NCI-H146 treated with DMSO at 0.1 percent for 48 hours (cell line): ENCODE results near the gene SPAG16.

Experiments used
- DNase-seq: peaks from one replicate; lab custom pipeline; 2025; ENCODE audit not compliant: unreplicated experiment; lab: John Stamatoyannopoulos, UW

Gene SPAG16

GRCh38 chr2:214138779-214139178, 854.5 kb downstream of the SPAG16 start:
- DNase-seq: no peak

DNA sequence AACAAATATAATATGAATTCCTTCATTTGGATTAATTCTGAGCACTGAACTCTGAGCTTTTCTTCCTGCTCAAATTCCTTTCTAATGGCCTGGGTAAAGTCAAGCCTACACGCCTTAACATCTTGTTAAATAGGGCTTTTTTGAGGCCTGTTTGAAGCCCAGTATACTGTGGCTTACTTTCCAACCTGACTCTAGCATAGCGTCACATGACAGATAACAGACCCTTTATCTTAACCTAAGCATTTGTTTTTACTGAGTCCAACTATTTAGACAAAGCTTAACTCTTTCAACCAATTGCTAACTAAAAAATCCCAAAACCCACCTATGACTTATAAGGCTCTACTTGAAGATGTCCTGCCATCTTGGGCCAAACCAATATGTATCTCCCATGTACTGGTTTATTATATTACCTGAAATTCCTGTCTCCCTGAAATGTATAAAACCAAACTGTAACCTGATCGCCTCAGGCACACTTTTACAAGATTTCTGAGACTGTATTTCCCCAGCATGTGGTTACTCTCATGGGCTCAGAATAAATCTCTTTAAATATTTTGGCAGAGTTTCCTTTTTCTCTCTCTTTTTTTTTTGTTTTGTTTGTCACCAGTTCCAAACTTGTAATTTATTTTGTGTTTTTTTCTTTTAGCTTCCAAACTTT, 855.5 kb downstream of the SPAG16 start:
- DNase-seq: no peak

- DNase-seq: no peak
Measured at GRCh38 chr2:214156971-214157370, 872.7 kb downstream of the SPAG16 start.

DNA sequence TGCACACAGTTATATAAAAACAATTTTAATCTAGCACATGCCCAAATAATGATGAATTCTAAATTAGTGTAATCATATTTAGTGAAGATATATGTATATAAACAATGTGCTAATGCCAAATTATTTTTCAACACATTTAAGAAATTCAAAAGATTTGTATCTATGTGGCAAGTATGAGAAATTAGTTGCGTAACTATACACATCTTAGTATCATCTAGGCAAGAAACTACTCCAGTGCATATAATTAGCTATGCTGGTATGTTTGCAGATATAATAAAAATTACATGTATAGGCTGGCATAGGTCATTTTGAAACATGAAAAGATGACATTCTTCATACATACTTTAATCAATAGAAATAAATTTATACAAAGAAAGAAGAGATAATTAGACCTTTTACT, 874.6 kb downstream of the SPAG16 start:
- DNase-seq: no peak

- no peak for DNase-seq
Measured at GRCh38 chr2:214169281-214169680, 885.0 kb downstream of the SPAG16 start.

- no peak for DNase-seq
Measured at GRCh38 chr2:214169736-214170135, 885.5 kb downstream of the SPAG16 start.

DNA sequence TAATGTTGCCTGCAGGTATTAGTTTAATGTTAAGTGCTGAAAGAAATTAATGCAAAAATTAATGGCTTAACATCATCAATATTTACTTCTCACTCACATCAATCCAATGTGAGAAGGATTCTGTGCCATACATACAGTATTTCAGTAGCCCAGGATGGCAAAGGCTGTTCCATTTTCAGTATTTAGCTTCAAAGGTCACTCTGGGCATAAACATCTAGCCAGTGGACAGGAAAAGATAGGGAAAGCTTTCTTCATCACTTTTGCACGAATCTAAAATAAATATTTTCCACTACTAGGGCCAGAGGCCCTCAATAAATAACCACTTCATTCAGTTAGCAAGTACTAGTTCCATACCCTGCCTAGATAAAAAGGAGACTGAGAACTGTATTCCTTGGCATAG, 890.3 kb downstream of the SPAG16 start:
- no peak for DNase-seq

- DNase-seq: no peak
Measured at GRCh38 chr2:214180071-214180470, 895.8 kb downstream of the SPAG16 start.

DNA sequence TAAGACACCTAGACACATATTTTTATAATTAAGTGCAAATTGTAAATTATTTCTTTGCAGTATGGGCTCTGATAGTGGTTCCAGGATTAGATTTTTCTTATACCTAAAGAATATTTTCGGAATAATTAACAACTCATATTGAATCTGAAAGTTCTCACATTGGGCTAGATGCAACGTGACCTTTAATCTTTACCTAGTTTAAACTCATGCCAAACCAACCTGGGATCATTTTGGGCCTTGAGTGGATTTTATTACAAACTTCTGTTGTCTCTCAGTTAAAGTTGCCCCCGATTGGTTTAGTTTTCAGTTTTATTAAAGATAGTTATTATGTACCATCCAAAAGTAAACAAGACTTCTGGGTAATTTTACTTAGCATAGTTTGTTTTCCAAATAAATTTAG, 896.4 kb downstream of the SPAG16 start:
- no peak for DNase-seq

GRCh38 chr2:214184461-214184860, 900.2 kb downstream of the SPAG16 start:
- no peak for DNase-seq

DNA sequence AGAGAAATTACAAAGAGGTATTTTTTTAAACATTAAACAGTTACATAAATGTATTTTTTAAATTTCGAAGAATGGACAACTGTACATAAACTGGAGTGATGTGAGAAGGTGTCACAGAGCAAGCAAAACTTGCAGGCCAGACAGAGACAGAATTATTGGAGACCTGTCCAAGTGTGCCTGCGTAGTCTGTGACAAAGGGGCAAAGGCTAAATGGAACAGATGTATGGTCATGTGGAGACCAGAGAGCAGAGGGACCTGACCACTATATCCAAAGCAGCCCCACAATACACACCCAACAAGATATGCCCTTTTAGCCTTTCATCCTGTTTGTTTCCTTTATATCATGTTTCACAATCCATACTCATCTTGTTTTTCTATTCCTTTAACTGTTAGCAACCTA, 901.3 kb downstream of the SPAG16 start:
- DNase-seq: peak; percentile 3

- DNase-seq: no peak
Measured at GRCh38 chr2:214192711-214193110, 908.4 kb downstream of the SPAG16 start.

- no peak for DNase-seq
Measured at GRCh38 chr2:214193943-214194342, 909.7 kb downstream of the SPAG16 start.

- no peak for DNase-seq
Measured at GRCh38 chr2:214196260-214196659, 912.0 kb downstream of the SPAG16 start.

- no peak for DNase-seq
Measured at GRCh38 chr2:214201892-214202291, 917.6 kb downstream of the SPAG16 start.

DNA sequence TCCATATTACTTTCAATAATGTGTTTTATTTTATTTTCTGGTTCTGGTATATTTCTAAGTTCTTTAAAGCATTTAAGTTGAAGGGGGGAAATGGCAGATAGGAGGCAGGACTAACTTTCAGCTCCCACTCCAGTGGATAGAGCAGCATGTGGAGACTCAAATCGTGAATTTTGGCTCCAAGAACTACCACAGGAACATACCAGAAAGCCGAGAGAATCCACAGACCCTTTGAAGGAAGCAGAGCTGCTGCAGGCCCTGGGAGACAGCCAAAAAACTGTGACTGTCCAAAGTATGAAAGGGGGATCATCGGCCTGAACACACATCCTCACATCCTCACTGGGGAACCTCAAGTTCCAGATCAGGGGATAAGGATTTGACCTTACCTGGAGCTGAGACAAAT, 919.0 kb downstream of the SPAG16 start:
- DNase-seq: no peak

DNA sequence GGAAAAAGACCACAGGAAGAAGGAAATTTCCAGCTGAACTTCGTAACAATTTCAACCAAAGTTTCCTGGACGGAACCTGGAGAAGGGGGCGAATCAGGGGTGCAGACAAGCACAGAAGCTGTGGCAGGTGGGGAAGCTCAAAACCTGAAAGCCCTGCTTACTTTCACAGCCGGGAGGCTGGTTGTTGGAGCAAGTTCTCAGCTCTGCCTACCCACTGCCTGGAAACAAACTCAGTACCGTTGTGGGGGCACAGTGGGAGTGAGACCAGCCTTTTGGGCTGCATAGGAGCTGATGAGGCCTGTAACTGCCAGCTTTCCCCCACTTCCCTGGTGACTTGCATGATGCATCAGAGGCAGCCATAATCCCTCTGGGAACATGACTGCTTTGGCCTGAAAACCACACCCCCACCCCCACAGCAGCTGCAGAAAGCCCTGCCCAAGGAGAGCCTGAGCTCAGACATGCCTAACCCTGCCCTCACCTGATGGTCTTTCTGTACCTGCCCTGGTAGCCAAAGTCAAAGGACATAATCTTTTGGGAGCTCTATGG, 919.6 kb downstream of the SPAG16 start:
- DNase-seq: no peak

- no peak for DNase-seq
Measured at GRCh38 chr2:214215107-214215506, 930.8 kb downstream of the SPAG16 start.

DNA sequence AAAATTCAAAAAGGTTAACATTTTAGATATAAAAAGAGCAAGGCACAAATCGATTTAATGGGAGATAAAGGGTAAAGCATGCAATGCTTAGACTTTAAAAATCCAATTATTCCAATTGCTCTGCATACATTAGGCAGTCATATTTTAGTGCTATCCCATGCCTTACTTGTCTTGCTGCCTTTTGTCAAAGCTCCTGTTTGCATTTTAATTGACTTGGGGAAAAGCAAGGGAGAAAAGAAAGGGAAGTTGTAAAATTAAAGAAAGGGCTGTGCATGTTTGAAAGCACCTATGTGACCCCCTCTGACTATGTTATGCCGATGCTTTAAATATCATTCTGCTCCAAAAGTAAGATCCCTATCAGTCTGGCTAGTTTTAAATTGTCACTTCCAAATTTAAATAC, 932.9 kb downstream of the SPAG16 start:
- DNase-seq: no peak

DNA sequence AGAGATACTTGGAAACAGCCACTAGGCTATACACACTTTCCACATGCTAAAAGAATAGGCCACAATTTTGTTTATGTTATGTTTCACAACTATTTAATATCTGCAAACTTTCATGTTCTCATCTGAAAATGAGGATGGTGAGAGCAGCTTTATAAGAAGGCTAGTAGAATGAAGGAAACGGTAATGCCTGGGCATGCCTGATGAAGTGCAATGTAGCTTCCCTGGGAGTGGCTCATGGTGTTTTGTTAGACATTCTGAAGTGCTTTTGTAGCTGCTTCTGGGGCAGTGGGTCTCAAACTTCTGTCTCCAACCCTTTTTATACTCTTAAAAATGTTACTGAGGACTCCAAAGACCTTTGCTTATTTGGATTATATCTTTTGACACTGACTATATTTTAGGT, 933.3 kb downstream of the SPAG16 start:
- no peak for DNase-seq

- no peak for DNase-seq
Measured at GRCh38 chr2:214220251-214220650, 936.0 kb downstream of the SPAG16 start.

DNA sequence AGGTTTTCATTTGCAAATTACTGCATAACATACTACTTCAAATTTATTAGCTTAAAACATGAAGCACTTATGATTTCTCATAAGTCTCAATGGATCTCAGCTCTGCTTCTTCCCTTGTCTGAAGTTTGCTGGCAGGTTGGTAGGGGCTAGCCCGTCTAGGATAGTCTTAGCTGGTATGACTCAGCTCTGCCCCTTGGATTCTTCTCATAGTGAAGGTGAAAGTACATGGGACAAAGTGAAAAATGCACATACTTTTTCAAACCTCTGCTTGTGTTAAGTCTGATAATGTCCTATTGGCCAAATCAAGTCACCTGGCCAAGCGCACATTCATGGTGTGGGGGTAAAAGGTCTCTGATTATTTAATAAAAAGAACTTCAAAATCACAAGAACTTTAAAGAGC, 941.8 kb downstream of the SPAG16 start:
- DNase-seq: no peak

GRCh38 chr2:214232271-214232670, 948.0 kb downstream of the SPAG16 start:
- no peak for DNase-seq
